B cell (primary cell): ENCODE measurements around the gene TNFAIP8L1.

ENCODE experiments used
- EZH2 ChIP-seq: IDR thresholded peaks from 2 replicates; pipeline ENCODE4 v1.6.1; 2012; ENCODE audit warnings: borderline replicate concordance, low read depth, mild to moderate bottlenecking, moderate library complexity, low read length; ENCODE audit not compliant: insufficient read depth, poor library complexity, severe bottlenecking
- TF ChIP-seq, protein P1 (sequence below): fragments of 200-600 bp; IDR thresholded peaks from one replicate; pipeline ENCODE4 v1.8.0; 2022; ENCODE audit warnings: antibody characterized with exemption, mild to moderate bottlenecking

DNA sequence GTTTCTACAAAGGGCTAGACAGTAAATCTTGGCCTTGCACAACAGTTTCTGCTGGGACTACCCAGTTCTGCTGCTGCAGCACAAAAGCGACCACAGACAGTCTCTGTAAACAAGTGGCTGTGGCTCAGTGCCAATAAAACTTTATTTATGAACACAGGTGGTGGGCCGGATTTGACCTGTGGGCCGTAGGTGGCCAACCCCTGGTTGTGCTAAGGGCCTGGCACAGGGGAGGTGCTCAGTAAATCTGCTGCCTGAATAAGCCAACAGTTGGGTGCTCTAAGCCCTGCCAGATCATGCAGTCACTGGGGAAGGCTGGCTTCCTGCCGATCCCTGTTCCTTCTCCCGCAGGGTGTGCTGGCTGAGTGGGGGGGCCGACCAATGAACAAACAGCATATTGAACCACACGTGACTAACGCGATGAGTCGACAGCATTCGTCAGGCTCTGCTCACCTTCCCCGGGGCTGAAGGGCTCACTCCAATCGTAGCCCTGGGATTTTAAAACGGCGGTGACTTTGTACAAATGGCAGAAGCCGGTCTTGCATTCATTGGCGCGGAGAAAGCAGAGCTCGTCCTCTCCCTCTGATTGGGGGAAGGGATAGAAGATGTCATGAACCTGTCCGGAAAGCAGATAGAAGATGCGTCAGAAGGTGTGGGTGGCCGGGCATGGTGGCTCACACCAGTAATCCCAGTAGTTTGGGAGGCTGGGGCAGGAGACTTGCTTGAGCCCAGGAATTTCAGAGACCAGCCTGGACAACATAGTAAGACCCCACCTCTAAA is 55.1 kb downstream of the TNFAIP8L1 start:
- TF ChIP-seq, protein P1, sequence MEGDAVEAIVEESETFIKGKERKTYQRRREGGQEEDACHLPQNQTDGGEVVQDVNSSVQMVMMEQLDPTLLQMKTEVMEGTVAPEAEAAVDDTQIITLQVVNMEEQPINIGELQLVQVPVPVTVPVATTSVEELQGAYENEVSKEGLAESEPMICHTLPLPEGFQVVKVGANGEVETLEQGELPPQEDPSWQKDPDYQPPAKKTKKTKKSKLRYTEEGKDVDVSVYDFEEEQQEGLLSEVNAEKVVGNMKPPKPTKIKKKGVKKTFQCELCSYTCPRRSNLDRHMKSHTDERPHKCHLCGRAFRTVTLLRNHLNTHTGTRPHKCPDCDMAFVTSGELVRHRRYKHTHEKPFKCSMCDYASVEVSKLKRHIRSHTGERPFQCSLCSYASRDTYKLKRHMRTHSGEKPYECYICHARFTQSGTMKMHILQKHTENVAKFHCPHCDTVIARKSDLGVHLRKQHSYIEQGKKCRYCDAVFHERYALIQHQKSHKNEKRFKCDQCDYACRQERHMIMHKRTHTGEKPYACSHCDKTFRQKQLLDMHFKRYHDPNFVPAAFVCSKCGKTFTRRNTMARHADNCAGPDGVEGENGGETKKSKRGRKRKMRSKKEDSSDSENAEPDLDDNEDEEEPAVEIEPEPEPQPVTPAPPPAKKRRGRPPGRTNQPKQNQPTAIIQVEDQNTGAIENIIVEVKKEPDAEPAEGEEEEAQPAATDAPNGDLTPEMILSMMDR = no peak
- TF ChIP-seq EZH2 = no peak
